Parathyroid adenoma (tissue), 2 donors: ENCODE measurements around the gene ITIH1.

Experiments used
- H2AFZ ChIP-seq: fragments of 300-600 bp; sonication (generic); one replicate; pipeline ENCODE4 v1.7.0; 2017; ENCODE audit warnings: antibody characterized with exemption, mild to moderate bottlenecking
- H3K27ac ChIP-seq: fragments of 300-600 bp; sonication (generic); one replicate; pipeline ENCODE4 v1.7.0; 2017
- H3K27me3 ChIP-seq: fragments of 300-600 bp; sonication (generic); one replicate; pipeline ENCODE4 v1.7.0; 2017; ENCODE audit warnings: low read length; ENCODE audit not compliant: control insufficient read depth, insufficient read depth
- H3K36me3 ChIP-seq: fragments of 300-600 bp; sonication (generic); one replicate; pipeline ENCODE4 v1.7.0; 2017; ENCODE audit warnings: low read length; ENCODE audit not compliant: control insufficient read depth, insufficient read depth
- H3K4me1 ChIP-seq: fragments of 300-600 bp; sonication (generic); one replicate; pipeline ENCODE4 v1.7.0; 2017; ENCODE audit warnings: control low read depth
- H3K4me2 ChIP-seq: fragments of 300-600 bp; sonication (generic); one replicate; pipeline ENCODE4 v1.7.0; 2017; ENCODE audit warnings: low read length
- H3K4me3 ChIP-seq: fragments of 300-600 bp; sonication (generic); one replicate; pipeline ENCODE4 v1.7.0; 2017; ENCODE audit warnings: low read depth, low read length
- H3K79me2 ChIP-seq: fragments of 300-600 bp; sonication (generic); one replicate; pipeline ENCODE4 v1.7.0; 2017; ENCODE audit warnings: control low read depth
- H3K9ac ChIP-seq: fragments of 300-600 bp; sonication (generic); one replicate; pipeline ENCODE4 v1.7.0; 2017; ENCODE audit warnings: mild to moderate bottlenecking
- H3K9me3 ChIP-seq: fragments of 300-600 bp; sonication (generic); one replicate; pipeline ENCODE4 v1.7.0; 2017; ENCODE audit warnings: low read length; ENCODE audit not compliant: control insufficient read depth
- CTCF ChIP-seq: fragments of 300-600 bp; sonication (generic); IDR thresholded peaks from one replicate; pipeline ENCODE4 v1.7.0; 2017; ENCODE audit warnings: antibody characterized with exemption, mild to moderate bottlenecking
- donor health status: primary hyperparathyroidism.

The ITIH1 gene

GRCh38 chr3:52770496-52771333 is 6.7 kb upstream of the ITIH1 start, which contains the start of gene NEK4:
NEK4 (minus strand) TSS chr3:52770940; CDS start chr3:52770746, 194 bp downstream.
- Histone ChIP-seq H3K4me1 (peaks cover 4% of the 10 kb centered on the region), H3K79me2 (peaks cover 3% of the 10 kb centered on the region), H2AFZ (peak within 1 kb of the TSS; percentile 99), H3K9me3 (no peaks in the 10 kb centered on the region), H3K9ac (no peak within 1 kb of the TSS), H3K4me2 (peak within 1 kb of the TSS; percentile 76), H3K4me3 (peak within 1 kb of the TSS; percentile 78), H3K27me3 (no peaks in the 10 kb centered on the region), H3K36me3 (no peaks in the 10 kb centered on the region), H3K27ac (peak within 1 kb of the TSS; percentile 71)
- TF ChIP-seq CTCF = no peak

GRCh38 chr3:52771334-52771681 is 6.1 kb upstream of the ITIH1 start:
- H3K36me3 ChIP-seq = no peaks in the 10 kb centered on the region
- H3K9ac ChIP-seq = no peak overlapping the region
- peaks cover 4% of the 10 kb centered on the region for H3K4me1 ChIP-seq
- H3K4me2 ChIP-seq = peak overlapping the region; percentile 76
- peak overlapping the region; percentile 99 for H2AFZ ChIP-seq
- H3K27ac ChIP-seq = peak overlapping the region; percentile 71
- H3K4me3 ChIP-seq = peak overlapping the region; percentile 78
- H3K9me3 ChIP-seq = no peaks in the 10 kb centered on the region
- no peaks in the 10 kb centered on the region for H3K27me3 ChIP-seq
- TF ChIP-seq CTCF = no peak
- peaks cover 3% of the 10 kb centered on the region for H3K79me2 ChIP-seq

- no peak overlapping the region for H3K9ac ChIP-seq
Observed at GRCh38 chr3:52771702-52772101, 5.7 kb upstream of the ITIH1 start.

GRCh38 chr3:52773361-52774065 is 3.9 kb upstream of the ITIH1 start:
- peaks cover 3% of the 10 kb centered on the region for H3K79me2 ChIP-seq
- no peak overlapping the region for H3K4me2 ChIP-seq
- TF ChIP-seq CTCF = no peak
- no peak overlapping the region for H3K9ac ChIP-seq
- no peak overlapping the region for H3K27ac ChIP-seq
- H3K36me3 ChIP-seq = no peaks in the 10 kb centered on the region
- H3K4me3 ChIP-seq = no peak overlapping the region
- no peaks in the 10 kb centered on the region for H3K27me3 ChIP-seq
- H3K4me1 ChIP-seq = peaks cover 4% of the 10 kb centered on the region
- H3K9me3 ChIP-seq = no peaks in the 10 kb centered on the region
- no peak overlapping the region for H2AFZ ChIP-seq

More at GRCh38 chr3:52771702-52772101, 5.7 kb upstream of the ITIH1 start:
- Histone ChIP-seq H3K36me3 (no peaks in the 10 kb centered on the region), H3K27me3 (no peaks in the 10 kb centered on the region), H3K4me3 (no peak overlapping the region), H3K4me2 (no peak overlapping the region), H2AFZ (peak overlapping the region; percentile 99), H3K27ac (no peak overlapping the region), H3K9me3 (no peaks in the 10 kb centered on the region), H3K79me2 (peaks cover 3% of the 10 kb centered on the region), H3K4me1 (peaks cover 4% of the 10 kb centered on the region)
- no peak for TF ChIP-seq CTCF
